HCT116 (cell line): ENCODE measurements around the gene PRND. TPM values are rescaled to one million over a fixed set of nuclear protein-coding genes. Genes with fewer than 3 reads are reported as not detected.

Source experiments
- ATAC-seq: fragments of 200-7000 bp; cut with Tn5 transposase; 2 replicates; pipeline ENCODE4 v1.9.1; 2020; ENCODE audit warnings: mild to moderate bottlenecking, moderate library complexity
- BruUV-seq: library from RNA; stranded (reverse); fragments of 400-500 nt; replicated peaks from 2 replicates; lab custom pipeline; 2021; lab: Mats Ljungman, UMichigan
- CTCF ChIA-PET: fragments of 300-600 bp; sonication (Branson Sonifier 250); formaldehyde crosslinking; loops from one replicate; lab custom pipeline; 2021; ENCODE audit warnings: antibody characterized with exemption; lab: Charles Lee
- POLR2A ChIA-PET: fragments of 300-600, 350-600 bp; sonication (Branson Sonifier 250); formaldehyde crosslinking; loops from one replicate; lab custom pipeline; 2021; ENCODE audit warnings: antibody characterized with exemption; lab: Charles Lee
- RAD21 ChIA-PET, 2 experiments: fragments of 300-600 bp; sonication (Branson Sonifier 250); formaldehyde crosslinking; loops; one replicate each; lab custom pipeline; 2023; ENCODE audit warnings: low total read pairs in 2 of 2; ENCODE audit not compliant: uncharacterized antibody in 2 of 2, unreplicated experiment in 2 of 2, low non-redundant PET in 1 of 2; lab: Charles Lee
- DNase-seq: peaks from one replicate; pipeline ENCODE4 v3.0.0-alpha.2; 2010; ENCODE audit warnings: low read depth, low spot score
- H2AFZ ChIP-seq: fragments of 200-600 bp; shearing (Covaris generic), sonication (generic); 2 replicates; pipeline ENCODE4 v1.6.1; 2017; ENCODE audit warnings: low read depth, mixed run types, mixed read lengths, antibody characterized with exemption, low read length; ENCODE audit not compliant: poor library complexity, severe bottlenecking
- H3K27ac ChIP-seq: 2 replicates; pipeline ENCODE4 v1.5.1; 2012; ENCODE audit warnings: low read depth, low read length
- H3K27me3 ChIP-seq: fragments of 200-600 bp; sonication (generic); 2 replicates; pipeline ENCODE4 v1.6.1; 2016; ENCODE audit warnings: mixed run types, low read length, mixed read lengths; ENCODE audit not compliant: insufficient read depth
- H3K36me3 ChIP-seq, 2 experiments: fragments of 200-500 bp in 1 of 2; fragments of 200-600 bp in 1 of 2; sonication (Bioruptor generic) in 1 of 2; sonication (generic) in 1 of 2; 2 replicates each; pipeline versions ENCODE4 v1.5.1 to v1.6.1; 2014 to 2016; ENCODE audit warnings: low read length in 2 of 2, inconsistent platforms in 1 of 2, mixed read lengths in 1 of 2, mixed run types in 1 of 2; ENCODE audit not compliant: insufficient read depth in 2 of 2, control insufficient read depth in 1 of 2
- H3K4me1 ChIP-seq, 2 experiments: fragments of 200-600 bp in 1 of 2; sonication (generic) in 1 of 2; 2 replicates each; pipeline versions ENCODE4 v1.5.1 to v1.6.1; 2012 to 2017; ENCODE audit warnings: low read length in 2 of 2, inconsistent platforms in 1 of 2, mild to moderate bottlenecking in 1 of 2, mixed read lengths in 1 of 2, mixed run types in 1 of 2, moderate library complexity in 1 of 2; ENCODE audit not compliant: insufficient read depth in 2 of 2, control insufficient read depth in 1 of 2
- H3K4me2 ChIP-seq: fragments of 200-600 bp; sonication (generic); 2 replicates; pipeline ENCODE4 v1.6.1; 2017; ENCODE audit warnings: mixed run types, low read length, mixed read lengths
- H3K4me3 ChIP-seq, 2 experiments: fragments of 200-600 bp in 1 of 2; sonication (generic) in 1 of 2; replicated peaks in 1 of 2; 2 replicates each; pipeline ENCODE4 v1.5.1; 2011 to 2016; ENCODE audit warnings: low read length in 2 of 2, control low read depth in 1 of 2, low read depth in 1 of 2, mild to moderate bottlenecking in 1 of 2, mixed read lengths in 1 of 2, mixed run types in 1 of 2
- H3K79me2 ChIP-seq: fragments of 200-600 bp; sonication (generic); 2 replicates; pipeline ENCODE4 v1.6.1; 2017; ENCODE audit warnings: mild to moderate bottlenecking, mixed run types, low read length, moderate library complexity, mixed read lengths; ENCODE audit not compliant: insufficient read depth
- H3K9ac ChIP-seq: fragments of 200-600 bp; sonication (generic); 2 replicates; pipeline ENCODE4 v1.6.1; 2016; ENCODE audit warnings: low read length, mixed read lengths
- H3K9me2 ChIP-seq: fragments of 200-600 bp; sonication (generic), shearing (Covaris generic); 2 replicates; pipeline ENCODE4 v1.6.1; 2017; ENCODE audit warnings: mixed run types, mild to moderate bottlenecking, moderate library complexity; ENCODE audit not compliant: insufficient read depth
- H3K9me3 ChIP-seq, 2 experiments: fragments of 200-500 bp in 1 of 2; fragments of 200-600 bp in 1 of 2; sonication (Bioruptor generic) in 1 of 2; sonication (generic) in 1 of 2; 2 replicates each; pipeline ENCODE4 v1.6.1; 2014 to 2017; ENCODE audit warnings: low read length in 2 of 2, mixed read lengths in 2 of 2, inconsistent platforms in 1 of 2, low read depth in 1 of 2, mild to moderate bottlenecking in 1 of 2, mixed run types in 1 of 2, moderate library complexity in 1 of 2; ENCODE audit not compliant: control insufficient read depth in 1 of 2, insufficient read depth in 1 of 2
- H4K20me1 ChIP-seq: fragments of 200-600 bp; sonication (generic), shearing (Covaris generic); 2 replicates; pipeline ENCODE4 v1.6.1; 2017; ENCODE audit warnings: mixed run types, mild to moderate bottlenecking, moderate library complexity; ENCODE audit not compliant: insufficient read depth
- CBX3 ChIP-seq: IDR thresholded peaks from 2 replicates; pipeline ENCODE4 v1.6.1; 2012; ENCODE audit warnings: low read depth
- CTCF ChIP-seq, 3 experiments: fragments of 200-600 bp in 1 of 3; sonication (generic) in 1 of 3; IDR thresholded peaks in 2 of 3; conservative IDR thresholded peaks in 1 of 3; 2 replicates each; pipeline ENCODE4 v1.5.1; 2012 to 2017; ENCODE audit warnings: low read depth in 2 of 3, low read length in 2 of 3, antibody characterized with exemption in 1 of 3, borderline replicate concordance in 1 of 3, control low read depth in 1 of 3, mild to moderate bottlenecking in 1 of 3, mixed read lengths in 1 of 3, mixed run types in 1 of 3, moderate library complexity in 1 of 3; ENCODE audit not compliant: insufficient read depth in 1 of 3
- ELF1 ChIP-seq: IDR thresholded peaks from 2 replicates; pipeline ENCODE4 v1.6.1; 2012; ENCODE audit warnings: low read depth, borderline replicate concordance
- FOSL1 ChIP-seq: IDR thresholded peaks from 2 replicates; pipeline ENCODE4 v1.6.1; 2012; ENCODE audit warnings: low read depth
- JUND ChIP-seq: IDR thresholded peaks from 2 replicates; pipeline ENCODE4 v1.6.1; 2012
- SP1 ChIP-seq: IDR thresholded peaks from 2 replicates; pipeline ENCODE4 v1.6.1; 2012; ENCODE audit warnings: low read depth
- SRF ChIP-seq: IDR thresholded peaks from 2 replicates; pipeline ENCODE4 v1.6.1; 2012; ENCODE audit warnings: low read depth
- TCF7L2 ChIP-seq: IDR thresholded peaks from 2 replicates; pipeline ENCODE4 v1.7.0; 2011; ENCODE audit warnings: borderline replicate concordance, inconsistent platforms; ENCODE audit not compliant: insufficient read depth, insufficient read length; ENCODE audit errors: extremely low read depth
- YY1 ChIP-seq: IDR thresholded peaks from 2 replicates; pipeline ENCODE4 v1.6.1; 2011; ENCODE audit warnings: low read length, low read depth, moderate library complexity, mild to moderate bottlenecking; ENCODE audit not compliant: insufficient replicate concordance; ENCODE audit errors: extremely low read depth
- ZBTB33 ChIP-seq: IDR thresholded peaks from 2 replicates; pipeline ENCODE4 v1.6.1; 2011; ENCODE audit warnings: mild to moderate bottlenecking, low read length, moderate library complexity; ENCODE audit not compliant: insufficient replicate concordance; ENCODE audit errors: extremely low read depth
- intact Hi-C: fragments of 100-400 bp; cut with micrococcal nuclease; formaldehyde crosslinking; loops from 2 replicates; pipeline ENCODE4 v1.10.0; 2022
- total RNA-seq: library from RNA; stranded (reverse); gene quantifications from one replicate; pipeline ENCODE4 v1.2.1, GENCODE V29; 2021; ENCODE audit not compliant: unreplicated experiment
- TF ChIP-seq, protein P1 (sequence below): IDR thresholded peaks from 2 replicates; pipeline ENCODE4 v1.6.1; 2012; ENCODE audit warnings: low read depth

PRND gene
- total RNA-seq, 1 experiment from 2014 or later, result not detected

DNA sequence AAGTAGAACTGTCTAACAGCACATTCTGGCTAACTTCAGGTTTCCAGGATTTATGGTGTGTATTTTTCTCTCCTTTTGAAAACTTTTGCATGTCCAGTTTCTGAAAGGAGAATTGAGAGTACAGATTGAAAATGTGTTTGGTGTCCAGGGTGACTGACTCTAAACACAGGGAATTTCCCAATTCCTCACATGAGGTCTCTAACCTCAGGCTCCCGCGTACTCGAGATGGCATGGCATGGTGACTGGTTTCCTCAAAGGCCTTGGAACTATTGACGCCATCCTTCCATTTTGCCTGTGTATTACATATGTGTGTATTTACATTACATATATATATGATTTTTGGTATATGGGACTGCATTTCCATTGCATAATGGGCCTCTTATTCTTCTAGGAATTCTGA lies 52.5 kb downstream of the PRND start:
- intact Hi-C loops, result no loop called here

GRCh38 chr20:4775322-4776078 lies 53.8 kb downstream of the PRND start:
- intact Hi-C loops, result no loop called here
- no peak for TF ChIP-seq SP1
- TF ChIP-seq ELF1, result no peak
- TF ChIP-seq JUND, result no peak
- no peak for TF ChIP-seq SRF
- TF ChIP-seq, protein P1, sequence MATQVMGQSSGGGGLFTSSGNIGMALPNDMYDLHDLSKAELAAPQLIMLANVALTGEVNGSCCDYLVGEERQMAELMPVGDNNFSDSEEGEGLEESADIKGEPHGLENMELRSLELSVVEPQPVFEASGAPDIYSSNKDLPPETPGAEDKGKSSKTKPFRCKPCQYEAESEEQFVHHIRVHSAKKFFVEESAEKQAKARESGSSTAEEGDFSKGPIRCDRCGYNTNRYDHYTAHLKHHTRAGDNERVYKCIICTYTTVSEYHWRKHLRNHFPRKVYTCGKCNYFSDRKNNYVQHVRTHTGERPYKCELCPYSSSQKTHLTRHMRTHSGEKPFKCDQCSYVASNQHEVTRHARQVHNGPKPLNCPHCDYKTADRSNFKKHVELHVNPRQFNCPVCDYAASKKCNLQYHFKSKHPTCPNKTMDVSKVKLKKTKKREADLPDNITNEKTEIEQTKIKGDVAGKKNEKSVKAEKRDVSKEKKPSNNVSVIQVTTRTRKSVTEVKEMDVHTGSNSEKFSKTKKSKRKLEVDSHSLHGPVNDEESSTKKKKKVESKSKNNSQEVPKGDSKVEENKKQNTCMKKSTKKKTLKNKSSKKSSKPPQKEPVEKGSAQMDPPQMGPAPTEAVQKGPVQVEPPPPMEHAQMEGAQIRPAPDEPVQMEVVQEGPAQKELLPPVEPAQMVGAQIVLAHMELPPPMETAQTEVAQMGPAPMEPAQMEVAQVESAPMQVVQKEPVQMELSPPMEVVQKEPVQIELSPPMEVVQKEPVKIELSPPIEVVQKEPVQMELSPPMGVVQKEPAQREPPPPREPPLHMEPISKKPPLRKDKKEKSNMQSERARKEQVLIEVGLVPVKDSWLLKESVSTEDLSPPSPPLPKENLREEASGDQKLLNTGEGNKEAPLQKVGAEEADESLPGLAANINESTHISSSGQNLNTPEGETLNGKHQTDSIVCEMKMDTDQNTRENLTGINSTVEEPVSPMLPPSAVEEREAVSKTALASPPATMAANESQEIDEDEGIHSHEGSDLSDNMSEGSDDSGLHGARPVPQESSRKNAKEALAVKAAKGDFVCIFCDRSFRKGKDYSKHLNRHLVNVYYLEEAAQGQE, result no peak
- no peak for TF ChIP-seq FOSL1
- TF ChIP-seq TCF7L2, result no peak
- TF ChIP-seq YY1, result no peak
- TF ChIP-seq ZBTB33, result no peak
- no peak for TF ChIP-seq CTCF (IDR thresholded peaks at IDR 0.05 in 2 of 3, conservative IDR thresholded peaks at IDR 0.05 in 1 of 3; ENCODE audit: borderline replicate concordance in 1 of 3, insufficient read depth in 1 of 3, low read depth in 2 of 3, low read length in 2 of 3)

More for the DNA sequence above, 52.5 kb downstream of the PRND start:
- Histone ChIP-seq H3K4me2 (no peak overlapping the region), H4K20me1 (no peaks in the 10 kb centered on the region), H3K9ac (no peak overlapping the region), H3K4me1 (no peaks in the 10 kb centered on the region), H3K9me3 (peaks cover 5 to 6% of the 10 kb centered on the region in 2 experiments; a peak in 2 of 4 replicates), H2AFZ (no peak overlapping the region), H3K27ac (no peak overlapping the region), H3K4me3 (no peak overlapping the region), H3K36me3 (no peaks in the 10 kb centered on the region), H3K9me2 (no peaks in the 10 kb centered on the region), H3K79me2 (no peaks in the 10 kb centered on the region), H3K27me3 (no peaks in the 10 kb centered on the region)
- TF ChIP-seq CBX3, result no peak
- POLR2A ChIA-PET, result no interaction called here
- CTCF ChIA-PET, result no interaction called here
- RAD21 ChIA-PET, result no interaction called here
- DNase-seq (no peak), ATAC-seq (no peak)
- BruUV-seq, result no TSS peak

More at GRCh38 chr20:4775322-4776078, 53.8 kb downstream of the PRND start:
- RAD21 ChIA-PET, result no interaction called here
- Histone ChIP-seq H3K27me3 (no peaks in the 10 kb centered on the region), H3K4me2 (no peak overlapping the region), H3K36me3 (no peaks in the 10 kb centered on the region), H2AFZ (no peak overlapping the region), H3K4me1 (no peaks in the 10 kb centered on the region), H3K9me2 (no peaks in the 10 kb centered on the region), H3K79me2 (no peaks in the 10 kb centered on the region), H3K9me3 (peaks cover 5 to 6% of the 10 kb centered on the region in 2 experiments; a peak in 2 of 4 replicates), H3K4me3 (no peak overlapping the region), H3K27ac (no peak overlapping the region), H4K20me1 (no peaks in the 10 kb centered on the region), H3K9ac (no peak overlapping the region)
- no TSS peak for BruUV-seq
- CTCF ChIA-PET, result no interaction called here
- no peak for ATAC-seq
- POLR2A ChIA-PET, result no interaction called here
- DNase-seq, result no peak
